ENCODE results near the gene RTN4RL2. TPM values are rescaled to one million over a fixed set of nuclear protein-coding genes. Genes with fewer than 3 reads are reported as not detected.

RTN4RL2 gene
- total RNA-seq, result 0.41 TPM

GRCh38 chr11:57460022-57460757 lies at the start of gene RTN4RL2:
Gene RTN4RL2 (plus strand): TSS chr11:57460528. CDS start chr11:57460866, 338 bp downstream.
- FAIRE-seq, result no peak
- DNase-seq (ENCODE audit: low spot score in 2 of 2), result peak; percentile 66 to 70

- DNase-seq (ENCODE audit: low spot score in 2 of 2) (no peak), FAIRE-seq (no peak)
Measured at GRCh38 chr11:57413681-57414080, 46.6 kb upstream of the RTN4RL2 start.

GRCh38 chr11:57414612-57415212 lies 45.6 kb upstream of the RTN4RL2 start:
- FAIRE-seq (no peak), DNase-seq (ENCODE audit: low spot score in 2 of 2) (no peak)

- FAIRE-seq (no peak), DNase-seq (ENCODE audit: low spot score in 2 of 2) (no peak)
Measured at GRCh38 chr11:57416436-57416835, 43.9 kb upstream of the RTN4RL2 start.

GRCh38 chr11:57417056-57417455 lies 43.3 kb upstream of the RTN4RL2 start:
- DNase-seq (ENCODE audit: low spot score in 2 of 2), result no peak
- FAIRE-seq, result no peak

- DNase-seq (ENCODE audit: low spot score in 2 of 2), result no peak
- FAIRE-seq, result no peak
Measured at GRCh38 chr11:57418131-57418530, 42.2 kb upstream of the RTN4RL2 start.

GRCh38 chr11:57419146-57419545 lies 41.2 kb upstream of the RTN4RL2 start:
- DNase-seq (ENCODE audit: low spot score in 2 of 2) (no peak), FAIRE-seq (no peak)

GRCh38 chr11:57421066-57421465 lies 39.3 kb upstream of the RTN4RL2 start:
- FAIRE-seq (no peak), DNase-seq (ENCODE audit: low spot score in 2 of 2) (no peak)

GRCh38 chr11:57421805-57422204 lies 38.5 kb upstream of the RTN4RL2 start:
- DNase-seq (ENCODE audit: low spot score in 2 of 2) (no peak), FAIRE-seq (no peak)

GRCh38 chr11:57422669-57423068 lies 37.7 kb upstream of the RTN4RL2 start:
- no peak for FAIRE-seq
- DNase-seq (ENCODE audit: low spot score in 2 of 2), result no peak

- DNase-seq (ENCODE audit: low spot score in 2 of 2), result no peak
- no peak for FAIRE-seq
Measured at GRCh38 chr11:57424137-57424791, 36.1 kb upstream of the RTN4RL2 start.

- peak in 1 of 2 donors; percentile 41 for DNase-seq (ENCODE audit: low spot score in 2 of 2)
- FAIRE-seq, result no peak
Measured at GRCh38 chr11:57424792-57425564, 35.4 kb upstream of the RTN4RL2 start.

- FAIRE-seq (no peak), DNase-seq (ENCODE audit: low spot score in 2 of 2) (no peak)
Measured at GRCh38 chr11:57425565-57426438, 34.5 kb upstream of the RTN4RL2 start.

- DNase-seq (ENCODE audit: low spot score in 2 of 2), result no peak
- FAIRE-seq, result no peak
Measured at GRCh38 chr11:57426439-57426928, 33.8 kb upstream of the RTN4RL2 start.

- no peak for FAIRE-seq
- peak in 1 of 2 donors; percentile 29 for DNase-seq (ENCODE audit: low spot score in 2 of 2)
Measured at GRCh38 chr11:57426929-57427726, 33.2 kb upstream of the RTN4RL2 start, which contains the start of gene SLC43A3. Gene SLC43A3 (minus strand): TSS chr11:57427121. CDS start chr11:57426172, 949 bp downstream.

- FAIRE-seq (no peak), DNase-seq (ENCODE audit: low spot score in 2 of 2) (no peak)
Measured at GRCh38 chr11:57427727-57428082, 32.6 kb upstream of the RTN4RL2 start.

GRCh38 chr11:57428643-57429042 lies 31.7 kb upstream of the RTN4RL2 start:
- no peak for FAIRE-seq
- DNase-seq (ENCODE audit: low spot score in 2 of 2), result no peak

GRCh38 chr11:57429946-57430345 lies 30.4 kb upstream of the RTN4RL2 start:
- FAIRE-seq, result no peak
- no peak for DNase-seq (ENCODE audit: low spot score in 2 of 2)

GRCh38 chr11:57430952-57431351 lies 29.4 kb upstream of the RTN4RL2 start:
- DNase-seq (ENCODE audit: low spot score in 2 of 2), result no peak
- FAIRE-seq, result no peak

Data from frontal cortex (tissue), 4 donors.